Fibroblast of pulmonary artery (primary cell): ENCODE measurements around the gene AMMECR1L.
"Not testable (repeated sequence)": the region's sequence is repeated elsewhere in the genome, so short reads cannot be mapped to it uniquely, and the experiment has no call there.

Source experiments
- DNase-seq: peaks from one replicate; pipeline ENCODE4 v3.0.0-alpha.2; 2010; ENCODE audit warnings: low read depth
- H3K4me3 ChIP-seq: replicated peaks from 2 replicates; pipeline ENCODE4 v1.5.1; 2011; ENCODE audit warnings: low read depth, mild to moderate bottlenecking, control low read depth, low read length, moderate library complexity
- CTCF ChIP-seq: IDR thresholded peaks from 2 replicates; pipeline ENCODE4 v1.5.1; 2011; ENCODE audit warnings: mild to moderate bottlenecking, control low read depth, low read length, inconsistent platforms; ENCODE audit errors: missing control alignments

Gene AMMECR1L

DNA sequence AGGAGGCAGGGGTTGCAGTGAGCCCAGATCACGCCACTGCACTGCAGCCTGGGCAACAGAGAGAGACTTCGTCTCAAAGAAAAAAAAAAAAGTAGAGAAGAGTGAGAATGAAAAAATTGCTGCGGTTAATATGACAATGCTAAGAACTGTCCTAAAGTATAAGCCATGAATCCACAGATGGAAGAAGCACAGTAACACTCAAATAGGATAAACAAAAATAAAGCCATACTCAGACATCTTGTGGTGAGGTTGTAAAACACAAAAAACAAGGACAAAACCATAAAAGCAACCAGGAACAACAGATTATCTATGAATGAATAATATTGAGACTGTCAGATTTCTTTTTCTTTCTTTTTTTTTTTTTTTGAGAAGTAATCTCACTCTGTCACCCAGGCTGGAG is 50.8 kb downstream of the AMMECR1L start:
- no peak overlapping the region for H3K4me3 ChIP-seq
- no peak for TF ChIP-seq CTCF
- DNase-seq, result no peak

DNA sequence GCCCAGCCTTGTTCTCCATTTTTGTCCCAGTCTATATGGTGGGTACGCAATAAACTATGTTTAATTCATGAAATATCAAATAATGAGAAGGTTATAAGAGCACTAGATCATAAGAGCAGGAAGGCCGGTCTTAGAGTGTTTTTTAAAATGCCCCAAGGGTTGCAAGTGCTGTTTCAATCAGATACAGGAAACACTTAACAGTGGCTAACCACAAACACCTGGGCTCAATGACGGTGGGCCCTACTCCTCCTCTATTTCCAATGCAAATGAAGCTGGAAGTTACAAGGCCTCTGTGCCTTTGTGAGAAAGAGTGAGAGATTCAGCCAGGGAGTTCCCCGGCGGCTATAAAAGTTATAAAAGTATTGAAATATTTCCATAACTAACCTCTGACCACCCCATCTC is 55.9 kb downstream of the AMMECR1L start:
- DNase-seq, result no peak
- no peak overlapping the region for H3K4me3 ChIP-seq
- no peak for TF ChIP-seq CTCF

DNA sequence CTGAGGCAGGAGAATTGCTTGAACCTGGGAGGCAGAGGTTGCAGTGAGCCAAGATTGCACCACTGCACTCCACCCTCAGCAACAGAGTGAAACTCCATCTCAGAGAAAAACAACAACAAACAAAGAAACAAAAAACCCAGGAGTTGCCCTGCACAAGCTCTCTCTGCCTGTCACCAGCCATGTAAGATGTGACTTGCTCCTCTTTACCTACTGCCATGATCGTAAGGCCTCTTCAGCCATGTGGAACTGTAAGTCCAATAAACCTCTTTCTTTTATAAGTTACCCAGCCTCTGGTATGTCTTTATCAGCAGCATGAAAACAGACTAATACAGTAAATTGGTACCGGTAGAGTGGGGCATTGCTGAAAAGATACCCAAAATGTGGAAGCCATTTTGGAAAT is 59.0 kb downstream of the AMMECR1L start:
- DNase-seq, result not testable (repeated sequence)

DNA sequence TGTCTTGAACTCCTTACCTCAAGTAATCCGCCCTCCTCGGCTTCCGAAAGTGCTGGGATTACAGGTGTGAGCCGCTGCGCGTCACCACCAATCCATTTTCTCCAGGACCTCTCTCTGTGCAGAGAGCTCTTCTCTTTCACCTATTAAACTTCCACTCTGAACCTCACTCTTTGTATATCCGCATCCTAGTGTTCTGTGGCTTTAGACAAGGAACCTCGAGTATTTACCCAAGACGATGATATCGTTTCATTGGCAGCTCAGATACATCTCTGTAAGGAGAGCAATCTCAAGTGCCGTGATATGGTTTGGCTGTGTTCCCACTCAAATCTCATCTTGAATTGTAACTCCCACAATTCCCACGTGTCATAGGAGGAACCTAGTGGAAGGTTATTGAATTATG is 59.7 kb downstream of the AMMECR1L start:
- no peak for DNase-seq
- TF ChIP-seq CTCF, result no peak
- H3K4me3 ChIP-seq, result no peak overlapping the region

More for the DNA sequence above, 59.0 kb downstream of the AMMECR1L start:
- H3K4me3 ChIP-seq, result not testable (repeated sequence)

- DNase-seq, result peak; percentile 22
- no peak for TF ChIP-seq CTCF
- H3K4me3 ChIP-seq, result no peak overlapping the region
Measured at GRCh38 chr2:127820080-127820668, 65.6 kb downstream of the AMMECR1L start.

DNA sequence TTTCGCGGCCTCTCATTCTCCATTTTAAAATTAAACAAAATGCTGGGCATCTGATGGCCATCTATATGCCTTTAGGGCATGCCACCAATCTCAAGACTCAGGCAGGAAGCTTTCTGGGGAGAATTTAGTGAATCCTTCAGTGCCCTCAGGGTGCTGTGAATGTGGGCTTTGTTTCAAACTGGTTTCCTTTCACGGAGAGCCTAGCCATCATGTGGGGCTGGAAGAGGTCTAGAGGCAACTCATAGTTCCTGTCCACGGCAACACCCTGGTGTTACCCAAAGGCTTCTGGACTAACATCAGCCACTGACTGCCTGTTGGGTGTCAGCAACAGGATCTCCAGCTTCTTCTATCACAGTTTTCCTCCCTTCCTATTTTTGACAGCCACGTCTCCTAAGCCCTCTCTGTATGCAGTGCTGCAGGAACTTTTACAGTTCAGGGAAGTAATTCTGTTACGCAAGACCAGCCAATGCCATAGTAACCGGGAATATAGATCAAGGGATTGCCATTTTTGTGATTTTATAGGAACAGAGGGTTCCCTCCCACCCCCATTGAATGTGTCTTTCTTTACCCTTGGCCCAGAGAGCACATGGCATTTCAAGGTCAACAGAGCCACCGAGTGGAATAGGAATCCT is 66.8 kb downstream of the AMMECR1L start:
- no peak overlapping the region for H3K4me3 ChIP-seq
- no peak for DNase-seq
- no peak for TF ChIP-seq CTCF

DNA sequence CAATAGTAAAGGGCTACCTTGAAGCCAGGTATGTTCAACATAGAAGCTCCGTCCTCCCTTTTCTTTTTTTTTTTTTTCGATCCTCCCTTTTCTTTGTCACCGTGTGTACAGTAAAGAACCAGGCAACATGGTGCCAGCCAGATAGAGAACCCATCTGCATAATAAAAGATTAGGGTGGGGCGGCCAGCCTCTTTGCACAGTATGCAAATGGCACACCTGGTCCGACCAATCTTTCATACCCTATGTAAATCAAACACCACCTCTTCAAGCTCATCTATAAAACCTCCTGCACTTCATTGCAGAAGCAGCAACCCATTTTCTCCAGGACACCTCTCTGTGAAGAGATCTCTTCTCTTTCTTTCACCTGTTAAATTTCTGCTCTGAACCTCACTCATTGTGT is 67.5 kb downstream of the AMMECR1L start:
- no peak for DNase-seq
- no peak overlapping the region for H3K4me3 ChIP-seq
- no peak for TF ChIP-seq CTCF
